HepG2 (cell line): Measurements from ENCODE around the gene TUBE1. TPM values are rescaled to one million over a fixed set of nuclear protein-coding genes. Genes with fewer than 3 reads are reported as not detected.

ENCODE experiments used
- ARID3A ChIP-seq: IDR thresholded peaks from 2 replicates; pipeline ENCODE4 v1.6.1; 2012; ENCODE audit warnings: low read depth, low read length, improper control_type of control experiment
- GTF3A ChIP-seq: sonication (generic); formaldehyde crosslinking; conservative IDR thresholded peaks from 2 replicates; pipeline ENCODE4 v1.4.0; 2020; ENCODE audit warnings: mild to moderate bottlenecking, missing genetic modification reagents
- MIER3 ChIP-seq: IDR thresholded peaks from 2 replicates; pipeline ENCODE4 v1.6.1; 2016; ENCODE audit warnings: missing compliant biosample characterization, borderline replicate concordance
- NCOA5 ChIP-seq: sonication (generic); formaldehyde crosslinking; IDR thresholded peaks from 2 replicates; pipeline ENCODE4 v1.4.0; 2020; ENCODE audit warnings: missing genetic modification reagents
- NFE2L2 ChIP-seq: fragments of 150-350 bp; IDR thresholded peaks from 2 replicates; pipeline ENCODE4 v1.6.1; 2014; ENCODE audit warnings: low read length
- NFKBIZ ChIP-seq: IDR thresholded peaks from 2 replicates; pipeline ENCODE4 v1.6.1; 2018; ENCODE audit warnings: missing genetic modification reagents, missing compliant biosample characterization
- PPARG ChIP-seq: conservative IDR thresholded peaks from 2 replicates; pipeline ENCODE4 v1.6.1; 2016; ENCODE audit warnings: missing biosample characterization, missing genetic modification reagents
- RFX1 ChIP-seq: fragments of 450-650 bp; IDR thresholded peaks from 2 replicates; pipeline ENCODE4 v1.6.1; 2017
- YY1 ChIP-seq: IDR thresholded peaks from 2 replicates; pipeline ENCODE4 v1.6.1; 2011; ENCODE audit warnings: low read length, low read depth, moderate library complexity, mild to moderate bottlenecking; ENCODE audit not compliant: insufficient read depth, insufficient replicate concordance
- ZBED4 ChIP-seq: sonication (generic); formaldehyde crosslinking; IDR thresholded peaks from 2 replicates; pipeline ENCODE4 v1.4.0; 2020; ENCODE audit warnings: missing genetic modification reagents, borderline replicate concordance
- ZNF431 ChIP-seq: sonication (generic); formaldehyde crosslinking; IDR thresholded peaks from 2 replicates; pipeline ENCODE4 v1.9.0; 2022; ENCODE audit warnings: missing genetic modification reagents, low read depth, mild to moderate bottlenecking, borderline replicate concordance
- ZNF543 ChIP-seq: sonication (generic); formaldehyde crosslinking; IDR thresholded peaks from 2 replicates; pipeline ENCODE4 v1.4.0; 2020; ENCODE audit warnings: mild to moderate bottlenecking, missing genetic modification reagents
- ZNF547 ChIP-seq: sonication (generic); formaldehyde crosslinking; IDR thresholded peaks from 2 replicates; pipeline ENCODE4 v1.5.1; 2020; ENCODE audit warnings: mild to moderate bottlenecking, missing genetic modification reagents
- ZNF549 ChIP-seq: sonication (generic); formaldehyde crosslinking; IDR thresholded peaks from 2 replicates; pipeline ENCODE4 v1.5.0; 2020; ENCODE audit warnings: missing genetic modification reagents
- ZNF572 ChIP-seq: sonication (generic); formaldehyde crosslinking; IDR thresholded peaks from 2 replicates; pipeline ENCODE4 v1.5.1; 2020; ENCODE audit warnings: mild to moderate bottlenecking, missing genetic modification reagents
- ZNF710 ChIP-seq: sonication (generic); formaldehyde crosslinking; IDR thresholded peaks from 2 replicates; pipeline ENCODE4 v1.5.0; 2020; ENCODE audit warnings: mild to moderate bottlenecking, missing genetic modification reagents, borderline replicate concordance
- ZSCAN21 ChIP-seq: sonication (generic); formaldehyde crosslinking; IDR thresholded peaks from 2 replicates; pipeline ENCODE4 v1.8.0; 2022; ENCODE audit warnings: mild to moderate bottlenecking, missing genetic modification reagents, moderate library complexity, borderline replicate concordance
- polyA plus RNA-seq, 8 experiments: library from polyadenylated mRNA; depleted of rRNA in 3 of 8; stranded (reverse) in 7 of 8; unstranded in 1 of 8; fragments of >200 nt; fragmentation: Illumina TruSeq in 4 of 8; extraction: Trizol in 4 of 8; gene quantifications; 2 replicates each; pipeline versions ENCODE4 v1.2.1 to v1.2.3, GENCODE V29; 2011 to 2016; ENCODE audit warnings: low read depth in 4 of 8, missing spikeins in 1 of 8, mixed read lengths in 1 of 8; ENCODE audit not compliant: insufficient read depth in 1 of 8
- total RNA-seq, 5 experiments: library from RNA; depleted of rRNA; stranded (reverse); fragments of >200 nt; fragmentation: Illumina TruSeq; extraction: Trizol; gene quantifications; 2 replicates each; pipeline ENCODE4 v1.2.3, GENCODE V29; 2016; ENCODE audit warnings: low read depth in 1 of 5
- TF ChIP-seq, protein P1 (sequence below): sonication (generic); formaldehyde crosslinking; IDR thresholded peaks from 2 replicates; pipeline ENCODE4 v1.5.0; 2020; ENCODE audit warnings: mild to moderate bottlenecking, missing genetic modification reagents
- TF ChIP-seq, protein P2 (sequence below): sonication (generic); formaldehyde crosslinking; IDR thresholded peaks from 2 replicates; pipeline ENCODE4 v1.4.0; 2020; ENCODE audit warnings: missing genetic modification reagents

The TUBE1 gene
- total and polyA plus RNA-seq, 2 of the 13 experiments (the other 11 are each of a cell fraction or from before 2014, with no cell fraction given), result 17.3 to 22.6 TPM

GRCh38 chr6:112087136-112087911 is at the start of gene TUBE1, which contains the start of gene FAM229B (continued):
- TF ChIP-seq ARID3A (no peak), MIER3 (peak; percentile 81), ZSCAN21 (peak; percentile 77; the same call in 1 of the 2 replicates), ZNF549 (CRISPR knock-in tag) (no peak), PPARG (CRISPR knock-in tag) (no peak), RFX1 (peak; percentile 92), NCOA5 (no peak), ZNF543 (CRISPR knock-in tag) (peak; percentile 85; the same call in 1 of the 2 replicates), GTF3A (CRISPR knock-in tag) (peak; percentile 34; the same call in 1 of the 2 replicates), ZNF710 (CRISPR knock-in tag) (peak; percentile 83), ZNF572 (CRISPR knock-in tag) (no peak), NFKBIZ (CRISPR knock-in tag) (peak; percentile 81; the same call in 1 of the 2 replicates), ZBED4 (0 out of 2 replicates have a peak, but pooled peaks have one; percentile 78), NFE2L2 (no peak), YY1 (peak; percentile 86), ZNF431 (no peak; the same call in 1 of the 2 replicates), ZNF547 (CRISPR knock-in tag) (peak; percentile 94)
- TF ChIP-seq, protein P1, sequence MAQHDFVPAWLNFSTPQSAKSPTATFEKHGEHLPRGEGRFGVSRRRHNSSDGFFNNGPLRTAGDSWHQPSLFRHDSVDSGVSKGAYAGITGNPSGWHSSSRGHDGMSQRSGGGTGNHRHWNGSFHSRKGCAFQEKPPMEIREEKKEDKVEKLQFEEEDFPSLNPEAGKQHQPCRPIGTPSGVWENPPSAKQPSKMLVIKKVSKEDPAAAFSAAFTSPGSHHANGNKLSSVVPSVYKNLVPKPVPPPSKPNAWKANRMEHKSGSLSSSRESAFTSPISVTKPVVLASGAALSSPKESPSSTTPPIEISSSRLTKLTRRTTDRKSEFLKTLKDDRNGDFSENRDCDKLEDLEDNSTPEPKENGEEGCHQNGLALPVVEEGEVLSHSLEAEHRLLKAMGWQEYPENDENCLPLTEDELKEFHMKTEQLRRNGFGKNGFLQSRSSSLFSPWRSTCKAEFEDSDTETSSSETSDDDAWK, result no peak
- TF ChIP-seq, protein P2, sequence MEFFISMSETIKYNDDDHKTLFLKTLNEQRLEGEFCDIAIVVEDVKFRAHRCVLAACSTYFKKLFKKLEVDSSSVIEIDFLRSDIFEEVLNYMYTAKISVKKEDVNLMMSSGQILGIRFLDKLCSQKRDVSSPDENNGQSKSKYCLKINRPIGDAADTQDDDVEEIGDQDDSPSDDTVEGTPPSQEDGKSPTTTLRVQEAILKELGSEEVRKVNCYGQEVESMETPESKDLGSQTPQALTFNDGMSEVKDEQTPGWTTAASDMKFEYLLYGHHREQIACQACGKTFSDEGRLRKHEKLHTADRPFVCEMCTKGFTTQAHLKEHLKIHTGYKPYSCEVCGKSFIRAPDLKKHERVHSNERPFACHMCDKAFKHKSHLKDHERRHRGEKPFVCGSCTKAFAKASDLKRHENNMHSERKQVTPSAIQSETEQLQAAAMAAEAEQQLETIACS (CRISPR knock-in tag), result no peak
